ENCODE data around the gene ST3GAL3. TPM values are rescaled to one million over a fixed set of nuclear protein-coding genes. Genes with fewer than 3 reads are reported as not detected.

The ST3GAL3 gene
- total RNA-seq, 2 experiments from 2014 or later: 23.7 to 24.3 TPM

DNA sequence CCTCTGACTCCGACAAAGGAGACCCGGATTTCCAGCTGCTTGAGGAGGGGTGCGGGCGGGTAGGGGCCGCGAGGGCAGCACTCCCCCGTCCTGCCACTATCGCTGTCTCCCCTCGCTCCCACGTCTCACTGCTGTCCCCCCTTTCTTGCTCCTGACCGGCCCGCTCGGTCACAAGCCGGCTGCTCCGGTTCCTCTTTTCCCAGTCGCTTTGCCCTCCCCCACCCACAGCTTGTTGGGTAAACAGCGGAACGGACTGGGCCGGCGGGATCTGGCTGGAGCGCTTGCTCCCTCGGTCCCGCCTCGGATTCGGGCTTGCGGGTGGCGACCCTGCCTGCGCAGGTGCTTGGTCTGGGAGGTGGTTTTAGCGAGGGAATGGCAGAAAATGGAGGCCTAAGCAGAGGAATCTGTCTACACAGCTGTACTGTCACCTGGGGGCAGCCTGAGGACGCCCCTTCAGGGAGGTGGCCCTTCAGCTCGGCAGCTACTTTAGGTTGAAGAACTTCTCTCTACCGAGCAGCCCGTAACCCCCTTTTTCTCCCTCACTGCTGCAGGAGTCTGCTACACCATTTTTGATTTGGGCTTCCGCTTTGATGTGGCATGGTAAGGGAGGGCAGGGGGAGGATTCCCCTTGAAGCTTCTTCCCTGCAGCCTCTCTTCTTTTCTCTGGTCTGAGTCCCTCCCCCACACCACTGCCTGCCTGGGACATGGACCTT, 268.1 kb downstream of the ST3GAL3 start:
- Mint-ChIP-seq H3K27me3 (no peaks in the 10 kb centered on the region), H3K27ac (peak overlapping the region; percentile 89), H3K36me3 (ENCODE audit: low read depth) (peaks cover 42% of the 10 kb centered on the region), H3K9me3 (no peaks in the 10 kb centered on the region), H3K4me3 (peak overlapping the region; percentile 84), H3K4me1 (peaks cover 57% of the 10 kb centered on the region)
- CTCF ChIA-PET: interaction anchor here (1.0 to 1.6 kb wide), 9 partner anchors 11 to 270 kb away, joined by 3 to 5 read pairs (median 3); no protein-coding TSS in a partner anchor
- peak; percentile 63 for DNase-seq
- POLR2A ChIA-PET: no interaction called here

DNA sequence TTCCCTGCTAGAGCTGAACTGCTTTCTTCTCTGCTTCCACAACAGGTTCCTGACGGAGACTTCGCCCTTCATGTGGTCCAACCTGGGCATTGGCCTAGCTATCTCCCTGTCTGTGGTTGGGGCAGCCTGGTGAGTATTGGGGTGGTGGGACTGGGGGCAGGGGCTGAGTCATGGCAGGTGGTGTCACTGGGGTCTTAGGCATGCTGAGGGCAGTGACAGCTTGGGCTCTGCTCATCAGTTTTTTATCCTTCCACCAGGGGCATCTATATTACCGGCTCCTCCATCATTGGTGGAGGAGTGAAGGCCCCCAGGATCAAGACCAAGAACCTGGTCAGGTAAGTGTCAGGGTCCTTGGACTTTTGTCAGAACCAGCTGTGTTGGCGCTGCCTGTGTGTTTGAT, 268.7 kb downstream of the ST3GAL3 start:
- POLR2A ChIA-PET: no interaction called here
- H3K27me3 Mint-ChIP-seq: no peaks in the 10 kb centered on the region
- peak overlapping the region; percentile 89 for H3K27ac Mint-ChIP-seq
- H3K36me3 Mint-ChIP-seq (ENCODE audit: low read depth): peaks cover 43% of the 10 kb centered on the region
- no peak for DNase-seq
- H3K9me3 Mint-ChIP-seq: no peaks in the 10 kb centered on the region
- peaks cover 55% of the 10 kb centered on the region for H3K4me1 Mint-ChIP-seq
- CTCF ChIA-PET: interaction anchor here (0.9 to 1.4 kb wide), 6 partner anchors 12 to 72 kb away, joined by 3 to 5 read pairs (median 3); no protein-coding TSS in a partner anchor
- peak overlapping the region; percentile 84 for H3K4me3 Mint-ChIP-seq

DNA sequence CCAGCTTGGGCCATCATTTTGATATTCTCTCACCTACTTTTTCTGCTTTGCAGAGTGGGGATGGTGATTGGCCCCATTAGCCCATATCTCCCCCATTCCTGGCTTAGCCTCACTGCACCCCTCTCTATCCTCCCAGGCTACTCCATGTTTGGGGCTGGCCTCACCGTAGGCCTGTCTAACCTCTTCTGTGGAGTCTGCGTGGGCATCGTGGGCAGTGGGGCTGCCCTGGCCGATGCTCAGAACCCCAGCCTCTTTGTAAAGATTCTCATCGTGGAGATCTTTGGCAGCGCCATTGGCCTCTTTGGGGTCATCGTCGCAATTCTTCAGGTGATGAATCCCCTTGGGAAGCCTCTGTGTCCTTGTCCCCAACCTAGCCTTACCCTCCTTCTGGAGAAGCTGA, 269.6 kb downstream of the ST3GAL3 start:
- DNase-seq: no peak
- Mint-ChIP-seq H3K4me3 (peak overlapping the region; percentile 84), H3K27me3 (no peaks in the 10 kb centered on the region), H3K36me3 (ENCODE audit: low read depth) (peaks cover 43% of the 10 kb centered on the region), H3K9me3 (no peaks in the 10 kb centered on the region), H3K27ac (no peak overlapping the region), H3K4me1 (peaks cover 55% of the 10 kb centered on the region)
- ChIA-PET CTCF (interaction anchor here (0.9 to 1.5 kb wide), 2 partner anchors 35 to 42 kb away, joined by 3 to 4 read pairs; no protein-coding TSS in a partner anchor), POLR2A (no interaction called here)

DNA sequence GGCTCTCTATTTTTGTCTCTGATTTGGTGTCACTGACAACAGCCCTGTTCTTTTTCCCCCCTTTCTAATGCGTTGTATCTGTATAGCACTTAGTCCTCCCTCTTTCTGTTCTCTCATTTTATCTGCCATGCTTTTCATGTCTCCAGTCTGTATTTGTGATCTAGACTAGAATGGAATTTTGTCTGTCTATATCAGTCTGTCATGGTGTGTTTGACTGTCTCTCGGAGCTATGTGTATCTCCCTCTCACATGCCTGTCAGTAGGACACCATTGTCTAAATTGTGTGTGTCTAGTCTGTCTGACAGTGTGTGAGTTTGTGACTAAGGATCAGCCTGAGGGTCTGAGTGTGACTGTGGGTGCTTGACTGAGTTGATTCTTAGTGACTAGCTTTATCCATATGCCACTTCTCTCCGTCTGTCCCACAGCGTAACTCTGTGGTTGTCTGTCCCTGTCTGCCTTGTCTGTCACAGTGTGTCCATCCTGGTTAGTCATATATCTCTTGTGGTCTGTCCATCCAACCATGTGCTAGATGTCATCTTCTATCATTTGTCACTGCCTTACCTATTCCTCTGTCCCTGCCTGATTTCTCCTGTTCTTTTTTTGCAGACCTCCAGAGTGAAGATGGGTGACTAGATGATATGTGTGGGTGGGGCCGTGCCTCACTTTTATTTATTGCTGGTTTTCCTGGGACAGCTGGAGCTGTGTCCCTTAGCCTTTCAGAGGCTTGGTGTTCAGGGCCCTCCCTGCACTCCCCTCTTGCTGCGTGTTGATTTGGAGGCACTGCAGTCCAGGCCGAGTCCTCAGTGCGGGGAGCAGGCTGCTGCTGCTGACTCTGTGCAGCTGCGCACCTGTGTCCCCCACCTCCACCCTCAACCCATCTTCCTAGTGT, 270.3 kb downstream of the ST3GAL3 start:
- no peaks in the 10 kb centered on the region for H3K9me3 Mint-ChIP-seq
- DNase-seq: no peak
- CTCF ChIA-PET: interaction anchor here (1.5 kb wide), 1 partner anchor 43 kb away, joined by 4 read pairs; no protein-coding TSS in a partner anchor
- no peaks in the 10 kb centered on the region for H3K27me3 Mint-ChIP-seq
- peak overlapping the region; percentile 84 for H3K4me3 Mint-ChIP-seq
- H3K27ac Mint-ChIP-seq: no peak overlapping the region
- peaks cover 39% of the 10 kb centered on the region for H3K36me3 Mint-ChIP-seq (ENCODE audit: low read depth)
- POLR2A ChIA-PET: no interaction called here
- H3K4me1 Mint-ChIP-seq: peaks cover 55% of the 10 kb centered on the region

DNA sequence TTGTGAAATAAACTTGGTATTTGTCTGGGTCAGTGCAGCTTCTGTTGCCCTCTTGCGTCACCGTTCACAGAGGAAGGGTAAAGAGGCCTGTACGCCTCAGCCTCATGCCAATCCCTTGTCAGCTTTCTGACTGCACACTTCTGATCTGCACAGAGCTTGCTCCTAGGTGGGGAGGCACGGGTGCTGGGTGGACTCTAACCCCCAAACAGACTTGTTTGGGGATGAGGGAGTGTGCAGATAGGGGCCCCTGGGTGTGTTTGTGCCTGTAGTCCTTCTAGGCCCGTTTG, 270.9 kb downstream of the ST3GAL3 start:
- H3K27me3 Mint-ChIP-seq: no peaks in the 10 kb centered on the region
- peak overlapping the region; percentile 74 for H3K4me3 Mint-ChIP-seq
- CTCF ChIA-PET: interaction anchor here (1.5 kb wide), 1 partner anchor 44 kb away, joined by 4 read pairs; no protein-coding TSS in a partner anchor
- H3K4me1 Mint-ChIP-seq: peaks cover 53% of the 10 kb centered on the region
- H3K27ac Mint-ChIP-seq: no peak overlapping the region
- POLR2A ChIA-PET: no interaction called here
- no peaks in the 10 kb centered on the region for H3K9me3 Mint-ChIP-seq
- H3K36me3 Mint-ChIP-seq (ENCODE audit: low read depth): peaks cover 35% of the 10 kb centered on the region
- DNase-seq: no peak

DNA sequence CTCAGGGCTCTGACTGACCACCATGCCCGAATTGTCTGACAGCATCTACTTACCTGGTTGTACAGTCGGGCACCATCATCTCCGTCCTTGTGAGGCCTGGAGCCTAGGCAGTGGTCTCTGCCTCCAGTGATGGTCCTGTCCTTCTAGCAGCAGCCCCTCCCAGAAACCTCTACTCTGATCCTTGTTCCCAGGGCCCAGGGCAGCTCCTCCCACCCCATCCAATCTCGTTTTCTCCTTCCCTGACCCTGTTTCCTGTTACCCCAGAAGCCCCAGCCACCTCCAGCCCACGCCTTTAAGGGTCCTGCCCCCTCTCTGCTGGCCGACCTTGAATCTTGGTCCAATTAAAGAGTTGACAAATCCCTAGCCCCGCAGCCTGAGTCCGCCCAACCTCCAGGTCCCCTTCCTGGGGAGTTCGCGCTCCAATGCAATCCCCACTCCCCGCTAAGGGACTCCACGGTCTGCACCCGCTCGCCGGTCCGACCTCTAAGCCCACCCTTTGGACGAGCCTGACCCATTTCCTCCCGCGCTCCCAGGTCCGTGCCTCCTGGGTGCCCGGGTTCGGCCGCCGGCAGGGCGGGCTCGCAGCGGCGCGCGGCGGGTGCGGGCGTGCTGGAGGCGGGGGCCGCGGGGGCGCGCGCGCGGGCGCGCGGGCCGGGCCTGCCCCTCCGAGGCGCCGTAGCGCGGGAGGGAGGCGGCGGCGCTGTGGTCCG, 271.4 kb downstream of the ST3GAL3 start, which contains the start of gene B4GALT2:
Gene B4GALT2, plus strand, starts transcription at position 660 of the 710 bp plus-strand sequence. CDS start 1,951 bp downstream, outside the sequence.
- ChIA-PET POLR2A (no interaction called here), CTCF (interaction anchor here (0.5 to 1.5 kb wide), 2 partner anchors 16 to 44 kb away, joined by 3 to 4 read pairs; no protein-coding TSS in a partner anchor)
- H3K4me1 Mint-ChIP-seq: peaks cover 48% of the 10 kb centered on the region
- no peaks in the 10 kb centered on the region for H3K9me3 Mint-ChIP-seq
- H3K36me3 Mint-ChIP-seq (ENCODE audit: low read depth): peaks cover 30% of the 10 kb centered on the region
- DNase-seq: peak; percentile 32
- H3K27me3 Mint-ChIP-seq: no peaks in the 10 kb centered on the region
- peak within 1 kb of the TSS; percentile 72 for H3K27ac Mint-ChIP-seq
- peak within 1 kb of the TSS; percentile 80 for H3K4me3 Mint-ChIP-seq

DNA sequence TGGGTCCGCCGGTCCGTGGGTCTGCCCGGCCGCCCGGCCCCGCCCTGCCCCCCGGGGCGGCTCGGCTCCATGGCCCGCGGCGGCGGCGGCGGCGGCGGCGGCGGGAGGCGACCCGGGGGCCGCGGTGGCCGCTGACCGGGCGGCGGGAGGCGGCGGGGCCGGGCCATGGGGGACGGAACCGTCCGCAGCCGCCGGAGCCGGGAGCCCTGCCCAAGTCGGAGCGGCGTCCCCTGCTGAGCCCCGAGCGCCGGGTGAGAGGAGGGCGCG, 271.9 kb downstream of the ST3GAL3 start:
- Mint-ChIP-seq H3K27ac (no peak overlapping the region), H3K27me3 (no peaks in the 10 kb centered on the region), H3K4me1 (peaks cover 43% of the 10 kb centered on the region), H3K36me3 (ENCODE audit: low read depth) (peaks cover 28% of the 10 kb centered on the region), H3K4me3 (no peak overlapping the region), H3K9me3 (no peaks in the 10 kb centered on the region)
- ChIA-PET CTCF (interaction anchor here (1.1 kb wide), 1 partner anchor 30 kb away, joined by 3 read pairs; no protein-coding TSS in a partner anchor), POLR2A (no interaction called here)
- DNase-seq: no peak

DNA sequence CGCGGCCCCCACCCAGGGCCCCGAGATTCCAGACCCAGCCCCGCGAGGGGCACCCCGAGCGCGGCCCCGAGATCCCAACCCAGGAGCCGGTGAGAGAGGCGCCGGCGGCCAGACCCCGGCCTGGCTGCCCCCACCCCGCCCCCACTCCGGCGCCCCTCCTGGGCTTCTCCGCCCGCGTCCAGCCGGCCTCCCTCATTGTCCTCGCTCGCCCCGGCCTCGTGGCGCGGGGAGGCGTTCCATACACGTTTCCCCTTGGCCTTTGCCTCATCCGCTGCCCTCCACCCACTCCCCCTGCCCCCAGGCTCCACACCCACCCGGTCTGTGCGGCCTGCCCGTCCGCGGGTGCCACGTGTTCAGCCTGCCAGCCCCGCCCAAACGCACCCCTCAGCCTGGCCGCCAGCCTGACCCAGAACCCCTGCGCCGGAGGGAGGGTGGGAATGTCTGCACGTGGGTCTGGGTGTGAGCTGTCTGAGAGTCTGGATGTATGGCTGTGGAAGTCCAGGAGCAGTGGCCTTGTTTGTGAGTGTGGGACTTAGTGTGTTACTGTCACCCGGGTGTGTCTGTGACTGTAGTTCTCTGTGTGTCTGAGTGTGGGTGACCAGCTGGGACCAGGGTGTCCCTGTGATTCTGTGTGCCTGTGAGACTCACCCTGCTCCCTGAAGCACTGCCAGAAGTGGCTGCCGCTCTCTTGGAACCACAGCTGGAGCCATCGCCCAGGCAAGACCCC, 272.4 kb downstream of the ST3GAL3 start:
- peak overlapping the region; percentile 80 for H3K4me3 Mint-ChIP-seq
- peak overlapping the region; percentile 72 for H3K27ac Mint-ChIP-seq
- ChIA-PET POLR2A (no interaction called here), CTCF (interaction anchor here (1.1 kb wide), 2 partner anchors 31 to 33 kb away, joined by 3 read pairs; partner anchors contain the start of gene IPO13)
- no peaks in the 10 kb centered on the region for H3K9me3 Mint-ChIP-seq
- peaks cover 27% of the 10 kb centered on the region for H3K36me3 Mint-ChIP-seq (ENCODE audit: low read depth)
- H3K4me1 Mint-ChIP-seq: peaks cover 41% of the 10 kb centered on the region
- no peaks in the 10 kb centered on the region for H3K27me3 Mint-ChIP-seq
- peak; percentile 25 for DNase-seq

DNA sequence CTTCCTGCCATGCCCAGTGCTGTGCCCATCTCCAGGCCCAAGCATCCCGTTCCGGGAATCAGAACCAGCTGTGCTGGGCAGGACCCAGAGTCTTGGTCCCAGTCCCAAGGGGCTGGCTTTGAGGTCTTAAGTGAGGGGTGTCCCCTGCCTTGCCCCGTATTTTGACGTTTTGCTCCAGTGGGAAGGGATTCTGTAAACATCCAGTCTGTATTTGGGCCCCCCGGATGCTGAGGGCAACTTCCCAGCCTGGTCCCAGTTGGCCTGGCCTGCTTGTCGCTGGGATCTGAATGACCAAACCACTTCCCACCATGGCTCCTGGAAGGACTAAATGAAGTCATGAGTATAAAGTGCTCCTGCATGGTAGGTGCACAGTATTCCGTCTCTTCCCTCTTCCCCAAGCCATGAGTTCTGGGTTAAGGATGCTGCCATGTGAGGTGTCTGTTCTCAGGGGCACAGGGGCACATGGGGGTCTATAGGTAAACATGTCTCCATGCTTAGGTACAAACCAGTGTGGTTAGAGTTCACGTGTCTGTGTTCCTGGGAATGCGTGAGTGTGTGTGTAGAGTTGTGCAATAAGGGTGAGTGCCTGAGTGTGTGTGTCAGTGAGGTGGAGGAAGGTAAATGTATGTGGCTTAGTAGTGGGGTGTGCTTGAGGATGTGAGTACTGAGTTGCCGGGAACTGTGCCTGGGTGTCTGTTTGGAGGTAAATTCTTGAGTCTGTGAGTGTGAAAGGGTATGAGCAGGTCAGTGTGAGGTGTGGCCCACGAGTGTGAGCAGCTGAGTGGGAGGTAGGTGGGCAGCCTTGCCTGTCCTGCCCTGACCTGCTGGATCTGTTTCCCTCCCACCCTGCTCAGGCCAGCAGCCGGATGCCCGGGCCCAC, 273.2 kb downstream of the ST3GAL3 start:
- no peak for DNase-seq
- peak overlapping the region; percentile 63 for H3K27ac Mint-ChIP-seq
- POLR2A ChIA-PET: no interaction called here
- no peaks in the 10 kb centered on the region for H3K9me3 Mint-ChIP-seq
- peak overlapping the region; percentile 80 for H3K4me3 Mint-ChIP-seq
- CTCF ChIA-PET: interaction anchor here (1.1 kb wide), 2 partner anchors 32 to 33 kb away, joined by 3 read pairs; partner anchors contain the start of gene IPO13
- H3K27me3 Mint-ChIP-seq: no peaks in the 10 kb centered on the region
- peaks cover 27% of the 10 kb centered on the region for H3K36me3 Mint-ChIP-seq (ENCODE audit: low read depth)
- peaks cover 41% of the 10 kb centered on the region for H3K4me1 Mint-ChIP-seq
